Upper lobe of left lung (tissue), 4 donors: ENCODE results near the gene PLPP7.

Experiments
- EP300 ChIP-seq, 4 donors: sonication (generic); formaldehyde crosslinking; IDR thresholded peaks; one replicate each; pipeline ENCODE4 v1.5.1; 2017; ENCODE audit warnings: antibody characterized with exemption in 4 of 4, control low read depth in 2 of 4
- POLR2A ChIP-seq, 4 donors: fragments of 450-650 bp; IDR thresholded peaks; one replicate each; pipeline ENCODE4 v1.5.1; 2016 to 2017; ENCODE audit warnings: antibody characterized with exemption in 4 of 4, mild to moderate bottlenecking in 2 of 4
- POLR2AphosphoS5 ChIP-seq, 2 donors: sonication (generic); formaldehyde crosslinking; IDR thresholded peaks; one replicate each; pipeline ENCODE4 v1.5.1; 2017; ENCODE audit warnings: antibody characterized with exemption in 2 of 2
- TF ChIP-seq, protein P1 (sequence below), 6 experiments: fragments of 450-650 bp in 4 of 6; fragments of 200-600 bp in 2 of 6; sonication (generic) in 2 of 6; IDR thresholded peaks; one replicate each; pipeline ENCODE4 v1.5.1; 2016 to 2019; ENCODE audit warnings: antibody characterized with exemption in 6 of 6

DNA sequence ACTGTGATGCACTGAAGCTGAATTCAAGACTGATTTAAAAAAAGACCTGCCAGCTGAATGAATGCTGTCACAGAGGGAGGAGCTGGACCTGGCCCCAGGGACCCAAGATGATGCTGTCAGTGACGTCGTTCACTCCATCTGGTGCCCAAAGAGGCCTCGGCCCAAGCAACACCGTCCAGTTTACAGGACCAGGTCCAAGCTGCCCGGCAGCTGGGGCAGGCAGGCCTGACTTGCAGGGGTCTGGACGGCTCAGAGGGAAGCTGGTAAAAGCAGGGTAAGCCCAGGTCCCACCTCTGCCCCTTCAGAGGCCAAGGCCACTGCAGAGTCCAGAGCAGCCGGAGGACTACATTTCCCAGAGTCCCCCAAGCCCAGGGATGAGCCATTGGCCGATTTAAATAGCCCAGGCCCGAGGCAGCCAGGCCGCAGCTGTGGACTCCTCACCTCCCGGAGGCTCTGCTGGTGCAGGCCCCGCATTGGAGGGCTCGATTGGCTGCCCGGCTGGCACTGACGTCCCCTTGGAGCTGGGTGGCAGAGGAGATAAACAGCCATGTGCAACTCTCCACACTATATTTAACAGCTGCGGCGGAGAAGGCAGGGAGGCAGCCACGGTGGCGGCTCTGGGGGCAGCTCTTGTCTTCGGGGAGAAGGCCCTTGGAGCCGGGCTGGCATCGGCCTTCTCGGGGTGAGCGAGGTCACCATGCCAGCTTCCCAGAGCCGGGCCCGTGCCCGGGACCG lies at the start of gene PLPP7:
- TF ChIP-seq, protein P1, sequence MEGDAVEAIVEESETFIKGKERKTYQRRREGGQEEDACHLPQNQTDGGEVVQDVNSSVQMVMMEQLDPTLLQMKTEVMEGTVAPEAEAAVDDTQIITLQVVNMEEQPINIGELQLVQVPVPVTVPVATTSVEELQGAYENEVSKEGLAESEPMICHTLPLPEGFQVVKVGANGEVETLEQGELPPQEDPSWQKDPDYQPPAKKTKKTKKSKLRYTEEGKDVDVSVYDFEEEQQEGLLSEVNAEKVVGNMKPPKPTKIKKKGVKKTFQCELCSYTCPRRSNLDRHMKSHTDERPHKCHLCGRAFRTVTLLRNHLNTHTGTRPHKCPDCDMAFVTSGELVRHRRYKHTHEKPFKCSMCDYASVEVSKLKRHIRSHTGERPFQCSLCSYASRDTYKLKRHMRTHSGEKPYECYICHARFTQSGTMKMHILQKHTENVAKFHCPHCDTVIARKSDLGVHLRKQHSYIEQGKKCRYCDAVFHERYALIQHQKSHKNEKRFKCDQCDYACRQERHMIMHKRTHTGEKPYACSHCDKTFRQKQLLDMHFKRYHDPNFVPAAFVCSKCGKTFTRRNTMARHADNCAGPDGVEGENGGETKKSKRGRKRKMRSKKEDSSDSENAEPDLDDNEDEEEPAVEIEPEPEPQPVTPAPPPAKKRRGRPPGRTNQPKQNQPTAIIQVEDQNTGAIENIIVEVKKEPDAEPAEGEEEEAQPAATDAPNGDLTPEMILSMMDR (IDR thresholded peaks at IDR 0.05), result no peak
- no peak for TF ChIP-seq POLR2AphosphoS5 (IDR thresholded peaks at IDR 0.05)
- no peak for TF ChIP-seq POLR2A (IDR thresholded peaks at IDR 0.05)
- TF ChIP-seq EP300 (IDR thresholded peaks at IDR 0.05), result no peak
